HL-60 (cell line): ENCODE results near the gene NXPH4.
A peak's percentile ranks its signal among the peaks of the same experiment; 100 is the strongest.

ENCODE experiments used
- DNase-seq, 2 experiments: peaks; one replicate each; pipeline ENCODE4 v3.0.0-alpha.2; 2010 to 2020; ENCODE audit warnings: low read depth in 1 of 2, low spot score in 1 of 2
- H3K27ac ChIP-seq: fragments of 250-450 bp; sonication (Bioruptor Pico); replicated peaks from 2 replicates; pipeline ENCODE4 v1.5.1; 2020; ENCODE audit warnings: mild to moderate bottlenecking, moderate library complexity
- H3K27me3 ChIP-seq: fragments of 250-450 bp; sonication (Bioruptor Pico); 2 replicates; pipeline ENCODE4 v1.5.1; 2021; ENCODE audit warnings: mild to moderate bottlenecking, moderate library complexity; ENCODE audit not compliant: insufficient read depth, poor library complexity, severe bottlenecking
- H3K4me3 ChIP-seq: replicated peaks from 2 replicates; pipeline ENCODE4 v1.5.1; 2011; ENCODE audit warnings: mild to moderate bottlenecking, control low read depth, low read length; ENCODE audit not compliant: insufficient read depth
- CTCF ChIP-seq: IDR thresholded peaks from one replicate; pipeline ENCODE4 v1.5.1; 2011; ENCODE audit warnings: low read length, control low read depth, inconsistent platforms; ENCODE audit not compliant: insufficient read depth
- GABPA ChIP-seq: IDR thresholded peaks from 2 replicates; pipeline ENCODE4 v1.6.1; 2012; ENCODE audit warnings: low read depth
- POLR2AphosphoS5 ChIP-seq: IDR thresholded peaks from 2 replicates; pipeline ENCODE4 v1.6.1; 2012; ENCODE audit warnings: low read depth
- REST ChIP-seq: IDR thresholded peaks from 2 replicates; pipeline ENCODE4 v1.6.1; 2012; ENCODE audit warnings: low read depth; ENCODE audit not compliant: insufficient replicate concordance
- SPI1 ChIP-seq: IDR thresholded peaks from 2 replicates; pipeline ENCODE4 v1.6.1; 2012; ENCODE audit warnings: low read depth, mild to moderate bottlenecking, borderline replicate concordance

The NXPH4 gene

GRCh38 chr12:57234571-57235016 is 18.0 kb downstream of the NXPH4 start:
- TF ChIP-seq POLR2AphosphoS5, result no peak
- TF ChIP-seq REST, result no peak
- TF ChIP-seq SPI1, result no peak; the same call in 1 of the 2 replicates
- TF ChIP-seq GABPA, result no peak
- TF ChIP-seq CTCF, result no peak
- H3K4me3 ChIP-seq, result no peak overlapping the region
- no peak for DNase-seq
- no peak overlapping the region for H3K27ac ChIP-seq
- H3K27me3 ChIP-seq, result no peaks in the 10 kb centered on the region

GRCh38 chr12:57235017-57235727 is 18.6 kb downstream of the NXPH4 start:
- no peak overlapping the region for H3K4me3 ChIP-seq
- TF ChIP-seq POLR2AphosphoS5 (peak; percentile 47), REST (no peak), SPI1 (no peak), CTCF (no peak)
- H3K27ac ChIP-seq, result no peak overlapping the region
- no peak for DNase-seq
- no peaks in the 10 kb centered on the region for H3K27me3 ChIP-seq

- Histone ChIP-seq H3K27ac (no peak overlapping the region), H3K27me3 (peaks cover 2% of the 10 kb centered on the region), H3K4me3 (no peak overlapping the region)
- no peak for DNase-seq
- no peak for TF ChIP-seq POLR2AphosphoS5
- no peak for TF ChIP-seq REST
- TF ChIP-seq SPI1, result no peak
- no peak for TF ChIP-seq GABPA
- TF ChIP-seq CTCF, result no peak
Measured at GRCh38 chr12:57235728-57236131, 19.1 kb downstream of the NXPH4 start.
